Nucleus accumbens (tissue), 56 donors: Measurements from ENCODE around the gene DTHD1.

ENCODE experiments used
- DNase-seq, 56 donors: peaks; one replicate each; lab custom pipeline; 2025; lab: John Stamatoyannopoulos, UW

Gene DTHD1

GRCh38 chr4:36281384-36282106, at the start of gene DTHD1:
DTHD1 (plus strand) TSS chr4:36281616; CDS start chr4:36281759, 143 bp downstream.
- DNase-seq = peak in 1 of 56 donors; percentile 20

DNA sequence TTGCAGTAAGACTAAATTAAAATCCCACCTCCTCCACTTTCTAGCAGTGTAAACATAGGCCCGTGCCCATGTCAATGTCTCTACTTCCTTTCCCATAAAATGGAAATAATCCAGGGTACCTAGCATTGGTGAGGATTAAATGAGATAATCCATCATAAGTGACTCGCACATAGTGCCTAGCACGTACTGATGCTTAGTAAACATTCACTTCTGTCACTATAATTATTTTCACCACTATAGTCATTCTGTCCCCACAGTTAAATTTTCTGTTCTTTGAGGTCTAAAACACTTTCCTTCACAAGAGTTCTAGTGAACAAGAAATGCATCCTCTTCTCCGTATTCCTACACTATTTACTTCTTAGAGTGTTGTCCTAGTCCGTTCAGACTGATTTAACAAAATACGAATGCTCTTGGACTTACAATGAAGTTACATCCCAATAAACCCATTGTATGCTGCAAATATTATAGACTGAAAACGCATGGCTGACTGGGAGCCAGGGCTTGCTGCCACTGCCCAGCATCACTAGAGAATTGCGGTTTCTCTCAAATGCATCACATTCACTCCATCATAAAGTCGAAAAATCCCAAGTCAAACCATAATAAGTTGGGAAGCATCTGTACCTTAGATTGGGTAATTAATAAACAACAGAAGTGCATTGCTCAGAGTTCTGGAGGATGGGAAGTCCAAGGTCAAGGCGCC, 47.7 kb upstream of the DTHD1 start:
- no peak for DNase-seq

DNA sequence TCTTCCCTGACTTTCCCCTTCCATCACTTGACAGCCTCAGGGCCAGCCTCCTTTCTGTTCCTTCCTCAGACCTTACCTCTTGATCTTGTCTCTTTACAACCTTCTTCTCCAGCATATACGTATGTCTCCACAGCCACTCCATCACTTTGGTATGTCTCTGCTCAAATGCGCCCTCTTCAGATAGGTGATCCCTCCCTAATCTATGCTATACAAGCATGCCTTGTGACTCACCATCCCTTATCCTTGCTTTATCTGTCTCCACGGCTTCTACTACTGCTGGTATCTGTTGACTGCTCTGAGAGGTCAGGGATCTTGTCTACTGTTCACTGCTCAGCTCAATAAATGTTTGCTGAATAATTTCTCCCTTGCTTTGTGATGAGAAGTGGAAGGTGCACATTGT, 46.1 kb upstream of the DTHD1 start:
- no peak for DNase-seq

DNA sequence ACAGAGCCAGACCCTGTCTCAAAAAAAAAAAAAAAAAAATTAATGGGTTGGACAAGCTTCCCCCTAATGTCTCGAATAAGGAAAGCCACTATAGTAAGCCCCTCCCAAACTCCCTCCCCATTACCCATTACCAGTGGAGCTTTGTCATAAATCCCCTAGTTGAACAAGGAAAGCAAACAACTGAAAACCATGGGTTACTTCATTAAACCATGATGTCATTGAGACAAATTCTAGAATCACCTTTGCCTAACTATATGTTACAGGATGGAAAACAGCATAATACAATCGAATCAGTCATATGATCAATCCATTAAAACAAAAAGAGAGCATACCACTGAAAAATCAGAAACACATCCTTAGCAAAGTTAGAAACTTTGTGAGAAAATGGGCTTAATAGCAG, 45.3 kb upstream of the DTHD1 start:
- no peak for DNase-seq

DNA sequence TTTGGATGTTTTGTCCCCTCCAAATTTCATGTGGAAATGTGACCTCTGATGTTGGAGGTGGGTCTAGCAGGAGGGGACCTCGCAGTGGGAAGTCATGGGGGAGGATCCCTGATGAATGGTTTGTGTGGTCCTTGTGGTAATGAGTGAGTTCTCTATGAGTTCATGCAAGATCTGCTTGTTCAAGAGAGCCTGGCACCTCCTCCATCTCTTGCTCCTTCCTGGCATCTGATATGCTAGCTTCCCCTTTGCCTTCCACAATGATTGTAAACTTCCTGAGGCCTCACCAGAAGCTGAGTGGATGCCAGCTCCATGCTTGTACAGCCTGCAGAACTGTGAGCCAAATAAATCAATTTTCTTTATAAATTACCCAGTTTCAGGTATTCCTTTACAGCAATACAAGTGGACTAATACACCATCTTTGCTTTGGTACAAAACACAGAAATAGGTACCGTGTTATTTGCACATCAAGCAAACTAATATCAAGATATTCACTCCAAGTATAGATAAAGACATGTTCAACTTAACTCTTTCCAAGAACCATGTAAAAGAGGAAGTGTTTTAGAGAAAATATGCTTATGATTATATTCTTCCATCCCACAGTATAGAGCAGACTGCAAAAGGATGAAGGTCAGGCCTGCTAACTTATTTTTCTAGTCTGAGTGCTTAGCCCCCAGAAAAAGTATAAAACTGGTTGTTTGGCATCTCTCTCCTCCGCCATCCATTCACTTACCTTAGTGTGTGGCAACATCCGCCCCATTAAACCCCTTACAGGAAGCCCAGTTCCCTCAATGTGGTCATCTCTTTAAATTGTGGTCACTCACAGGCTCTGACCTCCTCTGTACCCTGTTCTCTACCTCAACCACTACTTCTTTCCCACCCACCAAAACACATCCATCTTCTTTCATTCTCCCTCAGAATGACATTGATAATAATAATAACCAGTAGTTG, 43.8 kb upstream of the DTHD1 start:
- no peak for DNase-seq

DNA sequence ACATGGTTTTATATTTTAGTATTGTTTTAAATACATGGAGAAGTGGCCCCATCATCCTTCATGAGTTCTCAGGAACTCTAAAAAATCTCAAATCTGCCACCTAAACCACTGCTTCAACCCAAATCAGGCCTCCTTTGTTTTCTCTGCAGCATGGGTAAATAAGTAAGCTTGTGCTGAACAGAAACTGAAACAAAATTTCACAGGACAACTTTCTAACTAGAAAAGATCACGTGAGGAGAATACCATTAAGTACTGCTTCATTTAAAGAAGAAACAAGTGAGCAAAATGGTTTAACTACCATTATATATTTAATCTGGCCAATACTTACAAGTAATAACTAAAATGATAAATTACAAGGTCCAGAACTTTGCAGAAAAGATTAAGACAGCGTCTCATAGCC, 39.6 kb upstream of the DTHD1 start:
- no peak for DNase-seq

- peak in 2 of 56 donors; percentile 18 to 19 for DNase-seq
These were observed 38.6 kb upstream of the DTHD1 start for GRCh38 chr4:36242629-36243354.

DNA sequence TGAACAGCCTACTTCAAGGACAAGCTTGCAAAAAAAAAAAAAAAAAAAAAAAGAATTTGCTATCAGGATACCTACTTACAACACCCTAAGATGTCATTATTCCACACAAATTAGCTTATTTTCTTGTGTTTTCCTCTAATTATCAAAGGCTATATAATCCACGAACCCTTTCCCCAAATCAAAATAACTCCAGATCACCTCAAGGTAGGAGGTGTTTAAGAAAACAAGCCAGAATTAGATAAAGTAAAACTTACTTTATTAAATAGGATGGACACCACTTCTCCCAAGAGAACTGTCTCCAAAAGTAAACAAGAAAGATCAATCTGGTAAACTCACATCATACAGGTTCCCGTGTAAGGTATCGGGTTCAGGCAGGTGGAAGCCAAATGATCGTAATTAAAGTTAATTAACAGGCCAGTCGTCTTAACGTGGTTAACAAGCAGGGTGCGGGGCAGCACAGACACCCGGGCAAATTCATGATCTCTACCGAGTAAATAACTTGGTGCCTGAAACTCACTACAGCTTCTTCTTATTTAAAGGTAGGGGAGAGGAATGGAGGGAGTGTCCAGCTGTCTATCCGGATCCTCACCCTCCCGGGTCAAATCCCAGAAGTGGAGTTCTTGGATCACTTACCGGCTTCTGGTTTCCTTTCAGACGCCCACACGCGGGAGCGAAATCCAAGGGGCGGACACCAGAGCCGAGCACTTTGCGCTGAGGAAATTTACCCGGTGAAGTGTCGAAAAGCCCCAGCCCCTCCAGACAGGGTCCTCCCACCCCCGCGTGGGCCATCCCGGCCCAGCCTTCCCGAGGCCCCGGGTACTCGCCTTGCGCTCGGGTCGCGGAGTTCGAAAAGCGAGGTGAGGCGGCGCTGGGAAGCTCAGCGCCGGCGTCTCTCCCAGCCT, 37.8 kb upstream of the DTHD1 start:
- DNase-seq = peak in 51 of 56 donors; percentile 5 to 80 (median 58)

DNA sequence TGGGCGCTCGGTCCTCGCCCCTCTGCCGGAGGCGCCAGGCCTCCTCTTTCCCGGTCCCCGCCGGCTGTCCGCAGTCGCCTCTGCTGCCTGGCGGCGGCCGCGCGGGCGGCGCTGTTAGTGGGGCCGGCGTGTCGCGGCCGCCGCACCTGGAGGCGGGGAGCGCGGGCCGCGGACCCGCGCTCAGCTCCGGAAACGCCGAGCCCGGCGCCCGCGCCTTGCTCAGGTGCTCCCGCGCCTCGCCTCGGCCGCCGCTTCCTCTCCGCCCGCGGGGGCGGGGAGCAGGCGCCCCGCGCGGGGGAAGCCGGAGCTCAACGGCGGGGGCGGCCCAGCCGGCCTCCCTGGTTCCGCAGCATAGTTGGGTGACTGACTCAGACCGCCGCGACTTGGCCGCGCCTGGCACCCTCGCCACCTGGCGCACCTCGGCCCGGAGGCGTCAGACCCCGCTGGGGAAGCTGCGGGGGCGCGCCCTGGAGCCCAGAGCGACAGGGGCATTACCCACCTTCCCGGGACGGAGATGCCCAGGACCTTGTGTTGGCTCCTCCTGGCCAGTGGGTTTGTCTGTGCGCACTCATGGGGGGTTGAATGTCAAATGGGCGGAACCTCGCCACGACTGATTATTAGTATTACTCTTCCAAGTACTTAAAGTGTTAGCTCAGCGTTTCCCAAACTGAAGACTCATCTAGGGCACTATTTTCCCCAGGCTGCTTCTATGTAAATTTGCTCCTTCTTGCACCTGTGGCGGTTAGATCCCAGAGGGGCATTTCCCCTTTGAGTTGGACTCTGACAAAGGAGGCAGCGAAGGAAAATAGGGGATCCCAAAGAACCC, 36.9 kb upstream of the DTHD1 start, which contains the start of gene ARAP2:
ARAP2 (minus strand) TSS at position 258 of the 826 bp plus-strand sequence. CDS start 15,028 bp downstream, outside the sequence.
- DNase-seq = peak in 52 of 56 donors; percentile 9 to 87 (median 59)

GRCh38 chr4:36249610-36250009, 31.8 kb upstream of the DTHD1 start:
- no peak for DNase-seq

GRCh38 chr4:36251983-36252382, 29.4 kb upstream of the DTHD1 start:
- DNase-seq = no peak

GRCh38 chr4:36254371-36254770, 27.0 kb upstream of the DTHD1 start:
- DNase-seq = peak in 8 of 56 donors; percentile 16 to 48 (median 34)

GRCh38 chr4:36255577-36255976, 25.8 kb upstream of the DTHD1 start:
- DNase-seq = peak in 1 of 56 donors; percentile 39

DNA sequence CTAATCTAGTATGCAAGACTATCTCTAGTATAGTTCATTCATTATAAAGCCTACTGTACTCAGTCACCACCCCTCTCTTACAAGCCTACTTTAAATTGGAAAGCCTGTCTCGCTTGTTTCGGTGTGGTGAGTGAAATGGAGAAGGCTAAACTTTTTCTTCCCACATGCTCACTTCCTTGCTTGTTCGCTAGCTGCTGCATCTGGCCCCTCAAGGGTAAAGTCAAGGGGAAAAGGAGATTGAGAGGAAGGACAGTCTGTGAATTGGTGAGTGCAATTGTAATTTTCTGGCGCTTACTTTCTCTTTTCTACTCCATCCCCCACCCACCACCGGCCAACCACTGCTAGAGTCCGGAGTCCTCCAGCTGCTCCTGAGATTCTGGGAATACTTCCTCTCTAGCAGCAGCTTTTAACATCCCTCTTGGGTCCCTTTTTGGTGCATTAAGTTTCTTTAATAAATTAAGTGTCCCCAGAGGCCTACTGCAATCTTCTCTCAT, 25.0 kb upstream of the DTHD1 start:
- peak in 20 of 56 donors; percentile 9 to 63 (median 29) for DNase-seq

GRCh38 chr4:36260731-36261130, 20.7 kb upstream of the DTHD1 start:
- peak in 18 of 56 donors; percentile 7 to 76 (median 32) for DNase-seq

- DNase-seq = no peak
These were observed 17.1 kb upstream of the DTHD1 start for GRCh38 chr4:36264207-36264826.
